ENCODE data around the gene LRRC41. TPM values are rescaled to one million over a fixed set of nuclear protein-coding genes. Genes with fewer than 3 reads are reported as not detected.

Gene LRRC41
- total and polyA plus RNA-seq, 4 donors = 22.0 to 58.4 (median 27.7) TPM

GRCh38 chr1:46335081-46335480, 31.7 kb upstream of the LRRC41 start:
- no peak for TF ChIP-seq FOXA1 (IDR thresholded peaks at IDR 0.05)
- no peak for TF ChIP-seq ATF3 (IDR thresholded peaks at IDR 0.05)
- 91% methylated on average over 3 of the region's 3 CpGs for WGBS
- Histone ChIP-seq H3K4me3 (ENCODE audit: low read depth in 1 of 3, low read length in 3 of 3) (no peak overlapping the region), H3K36me3 (ENCODE audit: control insufficient read depth in 4 of 4, insufficient read depth in 3 of 4, low read depth in 1 of 4, low read length in 3 of 4) (no peaks in the 10 kb centered on the region), H3K27me3 (ENCODE audit: control insufficient read depth in 4 of 4, insufficient read depth in 4 of 4, low read length in 3 of 4) (no peaks in the 10 kb centered on the region), H3K27ac (ENCODE audit: low read depth in 1 of 2, low read length in 2 of 2) (no peak overlapping the region), H3K9me3 (ENCODE audit: control insufficient read depth in 4 of 4, low read length in 3 of 4) (no peaks in the 10 kb centered on the region), H3K9ac (ENCODE audit: low read depth in 1 of 2, low read length in 2 of 2) (no peak overlapping the region), H3K4me1 (ENCODE audit: control insufficient read depth in 4 of 4, insufficient read depth in 4 of 4, low read length in 3 of 4) (peaks cover 0 to 4% (median 3%) of the 10 kb centered on the region in 4 donors)
- no peak for DNase-seq (ENCODE audit: low spot score)

GRCh38 chr1:46334030-46334384, 30.6 kb upstream of the LRRC41 start:
- WGBS = 85% methylated on average over 2 of the region's 2 CpGs
- no peak overlapping the region for H3K9ac ChIP-seq (ENCODE audit: low read depth in 1 of 2, low read length in 2 of 2)
- no peaks in the 10 kb centered on the region for H3K9me3 ChIP-seq (ENCODE audit: control insufficient read depth in 4 of 4, low read length in 3 of 4)
- H3K27me3 ChIP-seq (ENCODE audit: control insufficient read depth in 4 of 4, insufficient read depth in 4 of 4, low read length in 3 of 4) = no peaks in the 10 kb centered on the region
- H3K4me1 ChIP-seq (ENCODE audit: control insufficient read depth in 4 of 4, insufficient read depth in 4 of 4, low read length in 3 of 4) = no peaks in the 10 kb centered on the region
- no peak overlapping the region for H3K27ac ChIP-seq (ENCODE audit: low read depth in 1 of 2, low read length in 2 of 2)
- no peak for TF ChIP-seq TAF1 (conservative IDR thresholded peaks at IDR 0.05)
- TF ChIP-seq FOXA1 (IDR thresholded peaks at IDR 0.05) = no peak
- no peak for TF ChIP-seq CTCF (IDR thresholded peaks at IDR 0.05; ENCODE audit: low read depth, low read length, missing input control)
- no peak for TF ChIP-seq JUND (IDR thresholded peaks at IDR 0.05)
- TF ChIP-seq HNF4A (conservative IDR thresholded peaks at IDR 0.05) = no peak
- no peak for TF ChIP-seq RXRA (IDR thresholded peaks at IDR 0.05)
- TF ChIP-seq RAD21 (IDR thresholded peaks at IDR 0.05) = no peak
- TF ChIP-seq MAX (IDR thresholded peaks at IDR 0.05) = no peak
- no peak for TF ChIP-seq REST (IDR thresholded peaks at IDR 0.05)
- no peak for TF ChIP-seq YY1 (IDR thresholded peaks at IDR 0.05)
- TF ChIP-seq ATF3 (IDR thresholded peaks at IDR 0.05) = no peak
- TF ChIP-seq NR2F2 (IDR thresholded peaks at IDR 0.05) = no peak
- TF ChIP-seq HNF4G (IDR thresholded peaks at IDR 0.05) = no peak
- no peak for TF ChIP-seq SP1 (IDR thresholded peaks at IDR 0.05)
- H3K4me3 ChIP-seq (ENCODE audit: low read depth in 1 of 3, low read length in 3 of 3) = no peak overlapping the region
- DNase-seq (ENCODE audit: low spot score) = no peak
- H3K36me3 ChIP-seq (ENCODE audit: control insufficient read depth in 4 of 4, insufficient read depth in 3 of 4, low read depth in 1 of 4, low read length in 3 of 4) = no peaks in the 10 kb centered on the region

All from liver (tissue), 9 donors.